GM12801 (cell line): ENCODE data around the gene SWT1.

Experiments
- CTCF ChIP-seq: IDR thresholded peaks from one replicate; pipeline ENCODE4 v1.5.1; 2011; ENCODE audit warnings: control low read depth; ENCODE audit not compliant: insufficient read length; ENCODE audit errors: extremely low read depth

Gene SWT1

GRCh38 chr1:185239861-185240260 is 82.9 kb downstream of the SWT1 start:
- TF ChIP-seq CTCF: no peak

GRCh38 chr1:185241127-185241526 is 84.2 kb downstream of the SWT1 start:
- no peak for TF ChIP-seq CTCF

GRCh38 chr1:185244015-185244747 is 87.2 kb downstream of the SWT1 start:
- no peak for TF ChIP-seq CTCF

GRCh38 chr1:185245466-185245865 is 88.5 kb downstream of the SWT1 start:
- TF ChIP-seq CTCF: no peak

- TF ChIP-seq CTCF: no peak
These were observed 92.6 kb downstream of the SWT1 start for GRCh38 chr1:185249563-185249962.

GRCh38 chr1:185250063-185250462 is 93.1 kb downstream of the SWT1 start:
- TF ChIP-seq CTCF: no peak

GRCh38 chr1:185257950-185258208 is 100.9 kb downstream of the SWT1 start:
- no peak for TF ChIP-seq CTCF
